GM21737 (cell line): Measurements from ENCODE around the gene FAM111A.

ENCODE experiments used
- ATAC-seq: cut with Tn5 transposase; IDR thresholded peaks from one replicate; pipeline ENCODE4 v1.9.1; 2021; ENCODE audit warnings: mild to moderate bottlenecking, moderate library complexity; ENCODE audit not compliant: unreplicated experiment

The FAM111A gene

DNA sequence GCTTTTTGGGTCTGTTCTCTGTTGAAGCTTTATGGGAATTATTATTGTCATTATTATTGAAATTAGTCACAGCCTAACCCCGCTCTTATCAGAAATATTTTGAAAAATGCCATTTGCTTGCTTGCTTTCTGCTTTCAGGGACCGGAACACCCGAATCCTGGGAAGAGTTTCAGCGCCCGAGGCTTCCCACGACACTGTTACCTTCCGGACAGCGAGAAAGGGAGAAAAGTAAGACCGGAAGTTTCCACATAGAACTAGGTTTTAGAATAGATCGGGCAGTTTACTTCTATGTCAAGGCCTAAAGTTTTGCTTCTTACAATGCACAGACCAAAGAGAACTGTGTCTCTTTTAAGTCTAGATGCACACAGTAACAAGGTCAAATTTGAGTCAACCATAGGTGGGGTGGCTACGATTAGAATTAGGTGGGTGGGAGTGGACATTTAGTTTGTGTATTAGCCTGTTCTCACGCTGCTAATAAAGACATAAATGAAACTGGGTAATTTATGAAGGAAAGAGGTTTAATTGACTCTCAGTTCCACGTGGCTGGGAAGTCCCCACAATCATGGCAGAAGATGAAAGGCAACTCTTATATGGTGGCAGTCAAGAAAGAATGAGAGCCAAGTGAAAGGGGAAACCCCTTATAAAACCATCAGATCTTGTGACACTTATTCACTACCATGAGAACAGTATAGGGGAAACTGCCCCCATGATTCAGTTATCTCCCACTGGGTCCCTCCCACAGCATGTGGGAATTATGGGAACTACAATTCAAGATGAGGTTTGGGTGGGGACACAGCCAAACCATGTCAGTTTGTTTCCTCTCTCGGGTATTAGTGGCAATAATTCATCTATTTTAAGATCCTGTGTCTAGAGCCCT lies 57.1 kb downstream of the FAM111A start:
- no peak for ATAC-seq

DNA sequence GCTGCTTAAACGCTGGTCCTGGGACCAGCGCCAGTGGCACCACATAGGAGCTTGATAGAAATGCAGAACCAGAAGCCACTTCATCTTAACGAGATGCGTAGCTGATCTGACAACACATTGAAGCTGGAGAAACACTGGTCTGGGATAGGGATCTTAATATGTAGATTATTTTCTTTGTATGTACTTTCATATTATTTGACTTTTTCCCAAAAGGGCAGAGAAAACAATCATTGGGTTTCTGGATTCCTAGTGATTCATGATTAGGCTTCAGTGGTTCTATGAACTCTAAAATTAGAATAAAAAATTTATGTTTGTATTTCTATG lies 57.7 kb downstream of the FAM111A start:
- no peak for ATAC-seq

DNA sequence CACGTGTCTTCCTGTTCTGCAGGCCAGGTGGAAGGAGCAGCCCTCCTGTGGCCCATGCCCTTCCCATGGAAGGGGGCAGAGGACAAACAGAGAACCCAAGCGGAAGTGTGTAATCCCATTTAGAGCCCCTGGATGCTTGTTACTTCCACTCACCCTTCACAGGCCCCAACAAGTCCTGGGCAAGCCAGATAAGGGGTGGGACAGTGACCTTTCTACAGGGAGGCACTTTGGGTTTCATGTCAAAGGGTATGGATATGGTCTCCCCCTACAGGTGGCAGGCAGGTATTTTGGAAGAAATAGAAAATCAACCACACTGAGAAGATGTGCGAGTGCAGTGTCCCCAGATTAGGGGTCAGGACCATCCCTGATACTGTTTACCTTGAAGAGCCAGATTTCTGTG lies 58.7 kb downstream of the FAM111A start:
- no peak for ATAC-seq
